Astrocyte (in vitro differentiated cells and primary cell): ENCODE measurements around the gene ACSF3. TPM values are rescaled to one million over a fixed set of nuclear protein-coding genes. Genes with fewer than 3 reads are reported as not detected.

Experiments
- DNase-seq: peaks from one replicate; pipeline ENCODE4 v3.0.0-alpha.2; 2010; ENCODE audit warnings: low read depth
- FAIRE-seq: peaks from 2 replicates; lab custom pipeline; 2011; peaks lifted over from hg19 to GRCh38; lab: Jason Lieb, UNC
- H2AFZ ChIP-seq: 2 replicates; pipeline ENCODE4 v1.6.0; 2012; ENCODE audit warnings: low read depth, low read length, inconsistent platforms
- H3K27ac ChIP-seq: 2 replicates; pipeline ENCODE4 v1.5.1; 2011; ENCODE audit warnings: low read depth, low read length, inconsistent platforms
- H3K27me3 ChIP-seq: 2 replicates; pipeline ENCODE4 v1.6.0; 2011; ENCODE audit warnings: low read length, inconsistent platforms; ENCODE audit not compliant: insufficient read depth
- H3K36me3 ChIP-seq: 2 replicates; pipeline ENCODE4 v1.5.1; 2011; ENCODE audit warnings: low read length, inconsistent platforms; ENCODE audit not compliant: insufficient read depth
- H3K4me1 ChIP-seq: 2 replicates; pipeline ENCODE4 v1.5.1; 2011; ENCODE audit warnings: low read length, inconsistent platforms; ENCODE audit not compliant: insufficient read depth
- H3K4me2 ChIP-seq: 2 replicates; pipeline ENCODE4 v1.6.0; 2012; ENCODE audit warnings: low read length, inconsistent platforms
- H3K4me3 ChIP-seq: 2 replicates; pipeline ENCODE4 v1.5.1; 2011; ENCODE audit warnings: low read depth, mild to moderate bottlenecking, low read length, inconsistent platforms; ENCODE audit not compliant: insufficient read depth
- H3K79me2 ChIP-seq: 2 replicates; pipeline ENCODE4 v1.6.0; 2012; ENCODE audit warnings: mild to moderate bottlenecking, low read length, inconsistent platforms; ENCODE audit not compliant: insufficient read depth
- H3K9ac ChIP-seq: 2 replicates; pipeline ENCODE4 v1.6.0; 2012; ENCODE audit warnings: mild to moderate bottlenecking, low read length, inconsistent platforms
- H3K9me3 ChIP-seq: 2 replicates; pipeline ENCODE4 v1.5.1; 2012; ENCODE audit warnings: low read depth, mild to moderate bottlenecking, low read length, inconsistent platforms; ENCODE audit not compliant: insufficient read depth
- H4K20me1 ChIP-seq: 2 replicates; pipeline ENCODE4 v1.6.0; 2012; ENCODE audit warnings: low read length, inconsistent platforms; ENCODE audit not compliant: insufficient read depth
- H3K27ac Mint-ChIP-seq: one replicate; pipeline ENCODE4 v1.8.0; 2021; ENCODE audit warnings: mild to moderate bottlenecking, mixed read lengths; ENCODE audit not compliant: unreplicated experiment
- H3K27me3 Mint-ChIP-seq: one replicate; pipeline ENCODE4 v1.8.0; 2021; ENCODE audit warnings: low read depth, mixed read lengths; ENCODE audit not compliant: unreplicated experiment
- H3K36me3 Mint-ChIP-seq: one replicate; pipeline ENCODE4 v1.8.0; 2021; ENCODE audit warnings: low read depth, mixed read lengths; ENCODE audit not compliant: unreplicated experiment
- H3K4me1 Mint-ChIP-seq: one replicate; pipeline ENCODE4 v1.8.0; 2021; ENCODE audit warnings: low read depth, mixed read lengths; ENCODE audit not compliant: unreplicated experiment
- H3K4me3 Mint-ChIP-seq: one replicate; pipeline ENCODE4 v1.8.0; 2021; ENCODE audit warnings: mild to moderate bottlenecking, moderate library complexity, mixed read lengths; ENCODE audit not compliant: unreplicated experiment
- H3K9me3 Mint-ChIP-seq: one replicate; pipeline ENCODE4 v1.8.0; 2021; ENCODE audit warnings: mild to moderate bottlenecking, mixed read lengths; ENCODE audit not compliant: unreplicated experiment
- EZH2 ChIP-seq: IDR thresholded peaks from 2 replicates; pipeline ENCODE4 v1.6.1; 2012; ENCODE audit warnings: mild to moderate bottlenecking, low read length, inconsistent platforms; ENCODE audit not compliant: insufficient read depth
- total RNA-seq: library from RNA; stranded (reverse); gene quantifications from 2 replicates; pipeline ENCODE4 v1.2.1, GENCODE V29; 2021
- TF ChIP-seq, protein P1 (sequence below): IDR thresholded peaks from 2 replicates; pipeline ENCODE4 v1.5.1; 2011; ENCODE audit warnings: low read depth, mild to moderate bottlenecking, inconsistent platforms, low read length, moderate library complexity; ENCODE audit not compliant: insufficient read depth

The ACSF3 gene
- total RNA-seq, 1 donor from 2014 or later, result 17.0 TPM

- H3K27me3 Mint-ChIP-seq, result no peaks in the 10 kb centered on the region
- H3K27ac ChIP-seq, result no peak overlapping the region
- TF ChIP-seq, protein P1, sequence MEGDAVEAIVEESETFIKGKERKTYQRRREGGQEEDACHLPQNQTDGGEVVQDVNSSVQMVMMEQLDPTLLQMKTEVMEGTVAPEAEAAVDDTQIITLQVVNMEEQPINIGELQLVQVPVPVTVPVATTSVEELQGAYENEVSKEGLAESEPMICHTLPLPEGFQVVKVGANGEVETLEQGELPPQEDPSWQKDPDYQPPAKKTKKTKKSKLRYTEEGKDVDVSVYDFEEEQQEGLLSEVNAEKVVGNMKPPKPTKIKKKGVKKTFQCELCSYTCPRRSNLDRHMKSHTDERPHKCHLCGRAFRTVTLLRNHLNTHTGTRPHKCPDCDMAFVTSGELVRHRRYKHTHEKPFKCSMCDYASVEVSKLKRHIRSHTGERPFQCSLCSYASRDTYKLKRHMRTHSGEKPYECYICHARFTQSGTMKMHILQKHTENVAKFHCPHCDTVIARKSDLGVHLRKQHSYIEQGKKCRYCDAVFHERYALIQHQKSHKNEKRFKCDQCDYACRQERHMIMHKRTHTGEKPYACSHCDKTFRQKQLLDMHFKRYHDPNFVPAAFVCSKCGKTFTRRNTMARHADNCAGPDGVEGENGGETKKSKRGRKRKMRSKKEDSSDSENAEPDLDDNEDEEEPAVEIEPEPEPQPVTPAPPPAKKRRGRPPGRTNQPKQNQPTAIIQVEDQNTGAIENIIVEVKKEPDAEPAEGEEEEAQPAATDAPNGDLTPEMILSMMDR, result no peak
- no peak for TF ChIP-seq EZH2
- H4K20me1 ChIP-seq, result no peaks in the 10 kb centered on the region
- no peak overlapping the region for H3K9ac ChIP-seq
- peaks cover 7% of the 10 kb centered on the region for H3K36me3 Mint-ChIP-seq
- no peak overlapping the region for H2AFZ ChIP-seq
- H3K9me3 Mint-ChIP-seq, result peaks cover 2% of the 10 kb centered on the region
- H3K27me3 ChIP-seq, result no peaks in the 10 kb centered on the region
- H3K4me1 Mint-ChIP-seq, result peaks cover 13% of the 10 kb centered on the region
- peaks cover 9% of the 10 kb centered on the region for H3K9me3 ChIP-seq
- H3K36me3 ChIP-seq, result peaks cover 3% of the 10 kb centered on the region
- FAIRE-seq, result no peak
- DNase-seq, result no peak
- no peak overlapping the region for H3K4me3 Mint-ChIP-seq
- H3K27ac Mint-ChIP-seq, result peak overlapping the region; percentile 62
- no peaks in the 10 kb centered on the region for H3K79me2 ChIP-seq
- no peak overlapping the region for H3K4me3 ChIP-seq
- no peak overlapping the region for H3K4me2 ChIP-seq
- H3K4me1 ChIP-seq, result no peaks in the 10 kb centered on the region
Observed at GRCh38 chr16:89154390-89155183, 60.9 kb downstream of the ACSF3 start.

DNA sequence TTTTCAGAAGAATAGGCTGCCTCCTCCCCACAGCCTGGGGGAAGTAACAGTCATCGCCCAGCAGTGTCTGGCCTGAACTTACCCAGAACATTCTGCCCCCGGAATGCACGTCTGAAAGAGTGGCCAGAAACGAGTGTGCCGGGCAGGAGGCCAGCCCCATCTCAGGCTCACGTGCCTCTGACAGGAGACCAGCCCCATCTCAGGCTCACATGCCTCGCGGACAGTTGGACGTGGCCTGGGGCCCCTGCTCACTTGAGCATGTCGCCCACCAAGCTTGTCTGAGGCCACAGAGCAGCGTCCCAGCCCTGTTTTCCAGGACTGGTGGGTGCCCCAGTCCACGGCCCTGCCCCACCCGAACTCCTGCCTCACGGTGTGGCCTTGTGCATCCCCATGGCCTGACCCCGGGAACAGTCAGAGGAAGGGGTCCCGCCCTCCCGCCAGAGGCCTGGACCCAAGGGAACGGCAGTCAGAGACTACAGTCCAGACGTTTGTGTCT is 61.6 kb downstream of the ACSF3 start:
- no peak for FAIRE-seq
- Histone ChIP-seq H3K4me2 (no peak overlapping the region), H3K9ac (no peak overlapping the region), H2AFZ (no peak overlapping the region), H3K27me3 (no peaks in the 10 kb centered on the region), H3K4me1 (no peaks in the 10 kb centered on the region), H3K79me2 (no peaks in the 10 kb centered on the region), H3K4me3 (no peak overlapping the region), H4K20me1 (no peaks in the 10 kb centered on the region), H3K36me3 (no peaks in the 10 kb centered on the region), H3K9me3 (peaks cover 9% of the 10 kb centered on the region), H3K27ac (no peak overlapping the region)
- no peaks in the 10 kb centered on the region for H3K9me3 Mint-ChIP-seq
- peaks cover 2% of the 10 kb centered on the region for H3K36me3 Mint-ChIP-seq
- peaks cover 2% of the 10 kb centered on the region for H3K27me3 Mint-ChIP-seq
- H3K27ac Mint-ChIP-seq, result peak overlapping the region; percentile 62
- H3K4me1 Mint-ChIP-seq, result peaks cover 13% of the 10 kb centered on the region
- no peak overlapping the region for H3K4me3 Mint-ChIP-seq
- peak; percentile 47 for DNase-seq
- TF ChIP-seq, protein P1, result no peak
- TF ChIP-seq EZH2, result no peak
